Suprapubic skin (tissue), 3 donors: ENCODE results near the gene ZNF143.

Experiments
- CTCF ChIP-seq, 2 donors: fragments of 200-600 bp in 1 of 2; fragments of 450-650 bp in 1 of 2; sonication (generic) in 1 of 2; IDR thresholded peaks; one replicate each; pipeline ENCODE4 v1.5.1; 2016 to 2019; ENCODE audit warnings: antibody characterized with exemption in 2 of 2, mild to moderate bottlenecking in 1 of 2, moderate library complexity in 1 of 2
- POLR2AphosphoS5 ChIP-seq, 3 donors: sonication (generic); formaldehyde crosslinking; IDR thresholded peaks; one replicate each; pipeline ENCODE4 v1.6.1; 2017; ENCODE audit warnings: antibody characterized with exemption in 3 of 3

- no peak for TF ChIP-seq POLR2AphosphoS5 (IDR thresholded peaks at IDR 0.05)
- TF ChIP-seq CTCF (IDR thresholded peaks at IDR 0.05) = no peak
Measured at GRCh38 chr11:9470765-9471164, 10.0 kb downstream of the ZNF143 start.
